ENCODE measurements around the gene CAPN9. TPM values are rescaled to one million over a fixed set of nuclear protein-coding genes. Genes with fewer than 3 reads are reported as not detected.
"Not testable (repeated sequence)": the region's sequence is repeated elsewhere in the genome, so short reads cannot be mapped to it uniquely, and the experiment has no call there.

Gene CAPN9
- total and polyA plus RNA-seq, 2 donors (not counting 3 experiments of a cell fraction or from before 2014, with no cell fraction given): not detected

GRCh38 chr1:230717251-230717650 is 29.9 kb upstream of the CAPN9 start:
- no peaks in the 10 kb centered on the region for H3K36me3 ChIP-seq (ENCODE audit: control insufficient read depth in 2 of 2, extremely low read depth in 1 of 2, insufficient read depth in 2 of 2, low read length in 2 of 2)
- TF ChIP-seq JUN (IDR thresholded peaks at IDR 0.05; ENCODE audit: borderline replicate concordance, insufficient read depth, insufficient read length, low read depth) (no peak), FOS (IDR thresholded peaks at IDR 0.05; ENCODE audit: borderline replicate concordance, insufficient read depth, low read length) (no peak), POLR2AphosphoS5 (IDR thresholded peaks at IDR 0.05; ENCODE audit: insufficient read depth, low read depth, low read length) (no peak), GATA2 (IDR thresholded peaks at IDR 0.05; ENCODE audit: insufficient read depth, insufficient read length, low read depth, low read length) (no peak)
- TF ChIP-seq, protein P1, sequence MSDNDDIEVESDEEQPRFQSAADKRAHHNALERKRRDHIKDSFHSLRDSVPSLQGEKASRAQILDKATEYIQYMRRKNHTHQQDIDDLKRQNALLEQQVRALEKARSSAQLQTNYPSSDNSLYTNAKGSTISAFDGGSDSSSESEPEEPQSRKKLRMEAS (IDR thresholded peaks at IDR 0.05; ENCODE audit: insufficient read depth, insufficient read length): no peak
- TF ChIP-seq, protein P2, sequence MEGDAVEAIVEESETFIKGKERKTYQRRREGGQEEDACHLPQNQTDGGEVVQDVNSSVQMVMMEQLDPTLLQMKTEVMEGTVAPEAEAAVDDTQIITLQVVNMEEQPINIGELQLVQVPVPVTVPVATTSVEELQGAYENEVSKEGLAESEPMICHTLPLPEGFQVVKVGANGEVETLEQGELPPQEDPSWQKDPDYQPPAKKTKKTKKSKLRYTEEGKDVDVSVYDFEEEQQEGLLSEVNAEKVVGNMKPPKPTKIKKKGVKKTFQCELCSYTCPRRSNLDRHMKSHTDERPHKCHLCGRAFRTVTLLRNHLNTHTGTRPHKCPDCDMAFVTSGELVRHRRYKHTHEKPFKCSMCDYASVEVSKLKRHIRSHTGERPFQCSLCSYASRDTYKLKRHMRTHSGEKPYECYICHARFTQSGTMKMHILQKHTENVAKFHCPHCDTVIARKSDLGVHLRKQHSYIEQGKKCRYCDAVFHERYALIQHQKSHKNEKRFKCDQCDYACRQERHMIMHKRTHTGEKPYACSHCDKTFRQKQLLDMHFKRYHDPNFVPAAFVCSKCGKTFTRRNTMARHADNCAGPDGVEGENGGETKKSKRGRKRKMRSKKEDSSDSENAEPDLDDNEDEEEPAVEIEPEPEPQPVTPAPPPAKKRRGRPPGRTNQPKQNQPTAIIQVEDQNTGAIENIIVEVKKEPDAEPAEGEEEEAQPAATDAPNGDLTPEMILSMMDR (IDR thresholded peaks at IDR 0.05; ENCODE audit: extremely low read depth in 1 of 2, insufficient read depth in 1 of 2, low read depth in 1 of 2, low read length in 2 of 2): no peak
- H3K9me3 ChIP-seq (replicated peaks; ENCODE audit: control insufficient read depth, insufficient read depth, low read length): no peaks in the 10 kb centered on the region
- H3K27me3 ChIP-seq (ENCODE audit: control insufficient read depth in 2 of 2, insufficient read depth in 2 of 2, low read length in 2 of 2): no peaks in the 10 kb centered on the region
- H3K9ac ChIP-seq (replicated peaks; ENCODE audit: extremely low read depth, insufficient read depth, low read length): no peak overlapping the region
- H3K27ac ChIP-seq (ENCODE audit: insufficient read depth, low read depth, low read length): no peak overlapping the region
- CTCF ChIA-PET: interaction anchor here (1.4 kb wide), 1 partner anchor 35 kb away, joined by 3 read pairs; no protein-coding TSS in a partner anchor
- H3K4me2 ChIP-seq (ENCODE audit: insufficient read depth, low read length): no peak overlapping the region
- no peaks in the 10 kb centered on the region for H3K79me2 ChIP-seq (ENCODE audit: control insufficient read depth, insufficient read depth, low read length)
- DNase-seq (ENCODE audit: low read depth, low spot score): no peak
- no TSS peak for BruUV-seq (replicated peaks)
- no peaks in the 10 kb centered on the region for H4K20me1 ChIP-seq (replicated peaks; ENCODE audit: control insufficient read depth, extremely low read depth, insufficient read depth, low read length)
- no peaks in the 10 kb centered on the region for H3K9me1 ChIP-seq (replicated peaks; ENCODE audit: control insufficient read depth, extremely low read depth, insufficient read depth, low read length)
- POLR2A ChIA-PET: no interaction called here
- no peak overlapping the region for H2AFZ ChIP-seq (ENCODE audit: low read depth, low read length)
- no peak overlapping the region for H3K4me3 ChIP-seq (replicated peaks in 1 of 3; ENCODE audit: insufficient read depth in 1 of 3, low read depth in 1 of 3, low read length in 3 of 3)
- no peaks in the 10 kb centered on the region for H3K4me1 ChIP-seq (ENCODE audit: control insufficient read depth, extremely low read depth, insufficient read depth, low read length)
- dilution Hi-C loops (cut with MboI; ENCODE audit: extremely low pct_ligation_motif_present, low sequenced_read_pairs): no loop called here
- intact Hi-C loops (cut with micrococcal nuclease): no loop called here
- FAIRE-seq: no peak

GRCh38 chr1:230721849-230722522 is 25.2 kb upstream of the CAPN9 start:
- POLR2A ChIA-PET; CTCF ChIA-PET; H3K9me1 ChIP-seq (replicated peaks; ENCODE audit: control insufficient read depth, extremely low read depth, insufficient read depth, low read length); DNase-seq (ENCODE audit: low read depth, low spot score); H3K9me3 ChIP-seq (replicated peaks; ENCODE audit: control insufficient read depth, insufficient read depth, low read length); H3K4me1 ChIP-seq (ENCODE audit: control insufficient read depth, extremely low read depth, insufficient read depth, low read length); FAIRE-seq; H3K36me3 ChIP-seq (ENCODE audit: control insufficient read depth in 2 of 2, extremely low read depth in 1 of 2, insufficient read depth in 2 of 2, low read length in 2 of 2); H3K4me3 ChIP-seq (replicated peaks in 1 of 3; ENCODE audit: insufficient read depth in 1 of 3, low read depth in 1 of 3, low read length in 3 of 3); H3K27me3 ChIP-seq (ENCODE audit: control insufficient read depth in 2 of 2, insufficient read depth in 2 of 2, low read length in 2 of 2); H2AFZ ChIP-seq (ENCODE audit: low read depth, low read length); intact Hi-C loops (cut with micrococcal nuclease); H3K79me2 ChIP-seq (ENCODE audit: control insufficient read depth, insufficient read depth, low read length); H3K4me2 ChIP-seq (ENCODE audit: insufficient read depth, low read length); H3K27ac ChIP-seq (ENCODE audit: insufficient read depth, low read depth, low read length); BruUV-seq (replicated peaks); dilution Hi-C loops (cut with MboI; ENCODE audit: extremely low pct_ligation_motif_present, low sequenced_read_pairs); H3K9ac ChIP-seq (replicated peaks; ENCODE audit: extremely low read depth, insufficient read depth, low read length); H4K20me1 ChIP-seq (replicated peaks; ENCODE audit: control insufficient read depth, extremely low read depth, insufficient read depth, low read length): not testable (repeated sequence)
